PC-9 (cell line): Measurements from ENCODE around the gene THAP11.

Experiments used
- EZH2 ChIP-seq: fragments of 200-600 bp; sonication (generic); IDR thresholded peaks from 2 replicates; pipeline ENCODE4 v1.8.0; 2017; ENCODE audit warnings: antibody characterized with exemption, low read depth
- TF ChIP-seq, protein P1 (sequence below): fragments of 200-600 bp; sonication (generic); conservative IDR thresholded peaks from 2 replicates; pipeline ENCODE4 v1.6.1; 2017; ENCODE audit warnings: mixed run types, antibody characterized with exemption, mild to moderate bottlenecking, moderate library complexity

DNA sequence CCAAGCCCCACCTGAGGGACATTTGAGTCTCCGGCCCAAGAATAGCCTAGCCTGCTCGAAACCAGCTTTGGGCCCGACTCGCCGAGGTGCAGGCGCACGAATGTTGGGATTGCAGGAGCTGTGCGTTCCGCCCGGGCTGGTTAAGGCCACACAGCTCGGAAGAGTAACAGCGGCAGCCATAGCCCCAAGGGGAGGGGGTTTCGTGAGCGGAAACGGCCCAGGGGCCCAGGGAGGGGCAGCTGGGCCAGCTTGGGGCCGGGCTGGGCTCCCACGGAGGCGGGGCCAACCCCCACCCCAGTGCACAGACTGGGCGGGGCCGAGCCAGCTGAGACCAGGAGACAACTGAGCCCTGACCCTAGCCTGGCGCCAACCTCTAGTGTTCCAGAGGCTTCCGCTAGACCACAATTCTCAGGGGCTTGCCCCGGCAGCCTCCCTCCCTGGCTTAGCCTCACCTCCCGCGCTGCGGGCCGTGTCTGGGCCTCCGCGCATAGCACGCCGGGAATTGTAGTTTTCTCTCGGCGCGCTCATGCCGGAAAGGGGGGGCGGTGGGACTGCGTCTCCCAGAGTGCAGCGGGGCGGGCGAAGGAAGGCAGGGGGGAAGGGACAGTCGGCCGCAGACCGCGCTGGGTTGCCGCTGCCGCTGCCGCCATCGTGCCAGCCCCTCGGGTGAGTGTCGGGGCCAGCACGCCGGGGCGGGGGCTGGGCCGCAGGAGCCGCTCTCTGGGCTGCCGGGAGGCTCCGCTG lies 4.4 kb downstream of the THAP11 start, which contains the start of gene NUTF2:
- TF ChIP-seq EZH2: no peak
- TF ChIP-seq, protein P1, sequence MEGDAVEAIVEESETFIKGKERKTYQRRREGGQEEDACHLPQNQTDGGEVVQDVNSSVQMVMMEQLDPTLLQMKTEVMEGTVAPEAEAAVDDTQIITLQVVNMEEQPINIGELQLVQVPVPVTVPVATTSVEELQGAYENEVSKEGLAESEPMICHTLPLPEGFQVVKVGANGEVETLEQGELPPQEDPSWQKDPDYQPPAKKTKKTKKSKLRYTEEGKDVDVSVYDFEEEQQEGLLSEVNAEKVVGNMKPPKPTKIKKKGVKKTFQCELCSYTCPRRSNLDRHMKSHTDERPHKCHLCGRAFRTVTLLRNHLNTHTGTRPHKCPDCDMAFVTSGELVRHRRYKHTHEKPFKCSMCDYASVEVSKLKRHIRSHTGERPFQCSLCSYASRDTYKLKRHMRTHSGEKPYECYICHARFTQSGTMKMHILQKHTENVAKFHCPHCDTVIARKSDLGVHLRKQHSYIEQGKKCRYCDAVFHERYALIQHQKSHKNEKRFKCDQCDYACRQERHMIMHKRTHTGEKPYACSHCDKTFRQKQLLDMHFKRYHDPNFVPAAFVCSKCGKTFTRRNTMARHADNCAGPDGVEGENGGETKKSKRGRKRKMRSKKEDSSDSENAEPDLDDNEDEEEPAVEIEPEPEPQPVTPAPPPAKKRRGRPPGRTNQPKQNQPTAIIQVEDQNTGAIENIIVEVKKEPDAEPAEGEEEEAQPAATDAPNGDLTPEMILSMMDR: no peak
